ENCODE measurements around the gene CFL1. TPM values are rescaled to one million over a fixed set of nuclear protein-coding genes. Genes with fewer than 3 reads are reported as not detected.

Gene CFL1
- total RNA-seq, 4 donors from 2014 or later, result 153 to 371 (median 251) TPM

- no peak for ATAC-seq
- no peak for DNase-seq
- TF ChIP-seq CTCF (IDR thresholded peaks at IDR 0.05 in 4 of 5, conservative IDR thresholded peaks at IDR 0.05 in 1 of 5), result no peak
- no peak for TF ChIP-seq POLR2A (IDR thresholded peaks at IDR 0.05)
Observed at GRCh38 chr11:65808744-65809341, 49.1 kb downstream of the CFL1 start.

GRCh38 chr11:65806979-65807378 lies 51.0 kb downstream of the CFL1 start:
- no peaks in the 10 kb centered on the region for H3K4me1 ChIP-seq
- in situ Hi-C loops (cut with MboI; ENCODE audit: low sequenced_read_pairs in 4 of 4), result no loop called here
- peaks cover 50 to 59% (median 55%) of the 10 kb centered on the region in 3 donors for H3K27me3 ChIP-seq
- TF ChIP-seq POLR2A (IDR thresholded peaks at IDR 0.05) (no peak), CTCF (IDR thresholded peaks at IDR 0.05 in 4 of 5, conservative IDR thresholded peaks at IDR 0.05 in 1 of 5) (no peak)
- H3K9me3 ChIP-seq, result no peaks in the 10 kb centered on the region
- H3K36me3 ChIP-seq, result no peaks in the 10 kb centered on the region
- intact Hi-C loops (cut with DNase I; ENCODE audit: low total_unique reads), result no loop called here
- ATAC-seq (no peak), DNase-seq (no peak)
- H3K4me3 ChIP-seq, result no peak overlapping the region
- H3K27ac ChIP-seq, result no peak overlapping the region

More at GRCh38 chr11:65808744-65809341, 49.1 kb downstream of the CFL1 start:
- Histone ChIP-seq H3K4me3 (no peak overlapping the region), H3K36me3 (no peaks in the 10 kb centered on the region), H3K27ac (no peak overlapping the region), H3K9me3 (no peaks in the 10 kb centered on the region), H3K27me3 (peaks cover 34 to 49% (median 41%) of the 10 kb centered on the region in 3 donors), H3K4me1 (no peaks in the 10 kb centered on the region)
- intact Hi-C loops (cut with DNase I; ENCODE audit: low total_unique reads), result no loop called here
- in situ Hi-C loops (cut with MboI; ENCODE audit: low sequenced_read_pairs in 4 of 4), result no loop called here

Other genes starting within 250 kb of the CFL1 start
- 10 to 100 TPM in 3 of 4 donors, 1 to 10 TPM in 1; 10.0 to 13.8 (median 11.1) TPM for gene MAP3K11, start 244.0 kb downstream of the CFL1 start, total RNA-seq
- gene PCNX3, start 242.4 kb downstream of the CFL1 start, total RNA-seq, result 10 to 100 TPM in 3 of 4 donors, 1 to 10 TPM in 1; 7.6 to 15.6 (median 13.1) TPM
- gene SIPA1, start 220.1 kb downstream of the CFL1 start, total RNA-seq, result 10 to 100 TPM in 2 of 4 donors, 1 to 10 TPM in 2; 6.7 to 10.9 (median 10.0) TPM
- 10 to 100 TPM; 39.7 to 68.3 (median 56.3) TPM for gene RELA, start 195.3 kb downstream of the CFL1 start, total RNA-seq
- 10 to 100 TPM; 40.0 to 69.4 (median 50.0) TPM for gene KAT5, start 145.9 kb downstream of the CFL1 start, total RNA-seq
- gene RNASEH2C, start 137.4 kb downstream of the CFL1 start, total RNA-seq, result 100 to 1,000 TPM in 1 of 4 donors, 10 to 100 TPM in 3; 36.5 to 101 (median 62.4) TPM
- gene AP5B1, start 77.2 kb downstream of the CFL1 start, total RNA-seq, result 10 to 100 TPM; 20.3 to 42.5 (median 29.7) TPM
- under 1 TPM in 1 of 4 donors, not detected in 3; 0.15 TPM for gene OVOL1, start 71.1 kb downstream of the CFL1 start, total RNA-seq
- under 1 TPM in 1 of 4 donors, not detected in 3; 0.11 TPM for gene SNX32, start 24.2 kb downstream of the CFL1 start, total RNA-seq
- 10 to 100 TPM; 26.4 to 44.9 (median 34.8) TPM for gene MUS81, start 2.3 kb upstream of the CFL1 start, total RNA-seq
- gene EFEMP2, start 14.6 kb upstream of the CFL1 start, total RNA-seq, result 10 to 100 TPM; 20.6 to 24.1 (median 22.9) TPM
- under 1 TPM in 3 of 4 donors, not detected in 1; 0.20 to 0.49 (median 0.32) TPM for gene CTSW, start 21.7 kb upstream of the CFL1 start, total RNA-seq
- gene FIBP, start 30.3 kb upstream of the CFL1 start, total RNA-seq, result 10 to 100 TPM; 39.6 to 79.3 (median 53.0) TPM
- 10 to 100 TPM; 25.4 to 81.3 (median 42.4) TPM for gene CCDC85B, start 32.5 kb upstream of the CFL1 start, total RNA-seq
- 1 to 10 TPM in 3 of 4 donors, under 1 TPM in 1; 0.36 to 9.3 (median 5.2) TPM for gene FOSL1, start 42.2 kb upstream of the CFL1 start, total RNA-seq
- gene C11orf68, start 60.9 kb upstream of the CFL1 start, total RNA-seq, result 10 to 100 TPM; 20.8 to 30.7 (median 23.9) TPM
- 100 to 1,000 TPM in 3 of 4 donors, 10 to 100 TPM in 1; 96.7 to 146 (median 110) TPM for gene DRAP1, start 61.2 kb upstream of the CFL1 start, total RNA-seq
- not detected for gene TSGA10IP, start 87.3 kb upstream of the CFL1 start, total RNA-seq
- gene SART1, start 103.6 kb upstream of the CFL1 start, total RNA-seq, result 10 to 100 TPM; 12.0 to 55.2 (median 33.3) TPM
- gene EIF1AD, start 144.0 kb upstream of the CFL1 start, total RNA-seq, result 10 to 100 TPM; 29.3 to 39.8 (median 35.4) TPM
- 100 to 1,000 TPM in 1 of 4 donors, 10 to 100 TPM in 3; 57.4 to 126 (median 72.1) TPM for gene BANF1, start 144.3 kb upstream of the CFL1 start, total RNA-seq
- 1 to 10 TPM in 2 of 4 donors, under 1 TPM in 1, not detected in 1; 0.71 to 6.0 (median 3.1) TPM for gene CST6, start 153.8 kb upstream of the CFL1 start, total RNA-seq
- gene CATSPER1, start 168.3 kb upstream of the CFL1 start, total RNA-seq, result not detected
- under 1 TPM in 1 of 4 donors, not detected in 3; 0.12 TPM for gene GAL3ST3, start 191.0 kb upstream of the CFL1 start, total RNA-seq
- gene SF3B2, start 194.2 kb upstream of the CFL1 start, total RNA-seq, result 100 to 1,000 TPM in 3 of 4 donors, 10 to 100 TPM in 1; 92.9 to 186 (median 124) TPM
- gene PACS1, start 212.1 kb upstream of the CFL1 start, total RNA-seq, result 10 to 100 TPM in 3 of 4 donors, 1 to 10 TPM in 1; 6.6 to 20.4 (median 16.9) TPM